ENCODE results near the gene ECPAS.
"Not testable (repeated sequence)": the region's sequence is repeated elsewhere in the genome, so short reads cannot be mapped to it uniquely, and the experiment has no call there.

The ECPAS gene

DNA sequence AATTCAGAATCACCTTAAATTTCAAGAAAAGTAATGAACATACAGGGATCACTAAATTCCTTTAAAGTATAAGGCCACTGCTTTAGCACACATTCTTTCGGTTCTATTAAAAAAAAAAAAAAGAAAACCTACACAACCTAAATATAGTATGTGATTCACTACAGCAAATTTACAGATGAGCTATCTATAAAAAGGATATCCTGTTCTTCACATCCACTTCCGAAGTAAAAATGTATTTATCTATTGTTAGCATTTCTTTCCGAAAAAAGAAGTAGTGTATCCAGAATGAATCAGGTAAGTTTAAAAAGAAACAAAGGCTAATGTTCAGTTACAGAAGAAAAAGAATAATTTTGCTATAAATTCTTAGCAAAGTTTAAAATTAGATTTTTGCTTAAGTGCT is 70.2 kb downstream of the ECPAS start:
- no peak for DNase-seq

DNA sequence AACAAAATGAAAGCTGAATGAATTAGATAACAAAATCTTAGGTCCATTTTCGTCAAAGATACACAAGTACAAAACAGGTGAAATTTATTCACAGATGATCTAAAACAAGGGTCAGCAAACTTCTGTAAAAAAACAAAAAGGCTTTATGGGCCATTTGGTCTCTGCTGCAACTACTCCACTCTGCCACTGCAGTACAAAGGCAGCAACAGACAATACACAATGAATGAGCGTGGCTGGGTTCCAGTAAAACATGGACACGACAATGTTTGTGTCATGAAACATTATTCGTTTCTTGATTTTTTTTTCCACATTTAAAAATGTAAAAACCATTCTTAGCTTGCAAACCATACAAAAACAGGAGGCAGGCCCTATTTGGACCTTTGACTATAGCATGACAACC is 71.9 kb downstream of the ECPAS start:
- no peak for DNase-seq

DNA sequence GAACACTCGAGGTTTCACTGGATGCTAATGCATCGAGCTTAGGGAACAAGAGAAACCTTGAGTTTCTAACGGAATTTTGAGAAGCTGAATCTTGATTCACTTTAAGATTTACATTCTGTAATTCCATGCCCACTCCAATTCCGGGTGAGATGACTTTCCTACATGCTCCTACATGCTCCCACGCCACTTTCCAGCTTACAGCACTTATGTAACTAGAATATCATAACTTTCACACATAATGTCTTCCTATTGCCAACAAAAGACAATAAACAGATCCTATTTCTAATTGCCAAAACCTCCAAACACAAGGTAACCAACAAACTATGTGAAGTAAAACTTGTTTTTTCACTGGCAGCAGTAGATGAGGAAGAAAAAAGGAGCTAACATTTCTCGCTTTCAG is 72.9 kb downstream of the ECPAS start:
- no peak for DNase-seq

DNA sequence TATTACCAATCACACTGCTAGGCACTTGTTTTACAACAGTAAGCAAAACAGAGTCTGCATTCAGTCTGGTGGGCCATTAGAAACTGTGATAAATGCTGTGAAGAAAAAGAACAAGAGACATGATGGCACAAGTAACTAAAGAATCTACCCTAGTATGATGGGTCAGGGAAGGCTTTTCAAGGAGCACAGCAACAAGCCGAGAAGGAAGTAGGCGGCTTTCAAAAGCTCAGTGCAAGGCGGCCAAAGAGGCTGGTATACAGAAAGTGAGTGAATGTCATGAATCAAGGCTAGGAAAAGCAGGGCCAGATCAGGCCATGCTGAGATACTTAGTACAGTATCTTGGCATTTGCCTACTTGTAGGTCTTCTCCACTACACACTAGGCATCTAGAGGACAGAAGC is 76.4 kb downstream of the ECPAS start:
- no peak for DNase-seq

DNA sequence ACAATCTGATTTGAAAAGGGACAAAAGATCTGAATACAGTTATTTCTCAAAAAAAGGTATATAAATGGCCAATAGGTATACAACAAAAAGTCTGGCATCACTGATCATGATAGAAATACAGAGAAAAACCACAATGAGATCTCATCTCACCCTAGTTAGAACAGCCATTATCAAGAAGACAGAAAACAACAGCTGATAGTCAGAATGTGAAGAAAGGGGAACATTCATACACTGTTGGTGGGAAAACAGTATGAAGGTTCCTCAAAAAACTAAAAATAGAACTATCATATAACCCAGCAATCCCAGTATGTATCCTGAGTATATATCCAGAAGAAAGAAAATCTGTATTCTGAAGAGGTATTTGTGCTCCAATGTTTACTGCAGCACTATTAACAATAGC is 78.5 kb downstream of the ECPAS start:
- no peak for DNase-seq

DNA sequence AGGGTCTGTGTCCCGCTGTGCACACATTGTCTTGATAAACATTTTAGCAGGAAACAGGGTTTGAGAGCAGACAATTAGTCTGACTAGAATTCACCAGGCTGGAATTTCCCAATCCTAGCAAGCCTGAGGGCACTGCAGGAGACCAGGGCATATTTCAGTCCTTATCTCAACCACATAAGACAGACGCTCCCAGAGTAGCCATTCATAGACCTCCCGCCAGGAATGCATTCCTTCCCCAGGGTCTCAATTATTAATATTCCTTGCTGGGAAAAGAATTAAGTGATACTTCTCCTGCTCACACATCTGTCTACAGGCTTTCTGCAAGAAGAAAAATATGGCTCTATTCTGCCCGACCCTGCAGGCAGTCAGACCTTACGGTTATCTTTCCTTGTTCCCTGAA is 82.7 kb downstream of the ECPAS start:
- DNase-seq: not testable (repeated sequence)

GRCh38 chr9:111400564-111400898 is 83.7 kb downstream of the ECPAS start:
- DNase-seq: no peak

DNA sequence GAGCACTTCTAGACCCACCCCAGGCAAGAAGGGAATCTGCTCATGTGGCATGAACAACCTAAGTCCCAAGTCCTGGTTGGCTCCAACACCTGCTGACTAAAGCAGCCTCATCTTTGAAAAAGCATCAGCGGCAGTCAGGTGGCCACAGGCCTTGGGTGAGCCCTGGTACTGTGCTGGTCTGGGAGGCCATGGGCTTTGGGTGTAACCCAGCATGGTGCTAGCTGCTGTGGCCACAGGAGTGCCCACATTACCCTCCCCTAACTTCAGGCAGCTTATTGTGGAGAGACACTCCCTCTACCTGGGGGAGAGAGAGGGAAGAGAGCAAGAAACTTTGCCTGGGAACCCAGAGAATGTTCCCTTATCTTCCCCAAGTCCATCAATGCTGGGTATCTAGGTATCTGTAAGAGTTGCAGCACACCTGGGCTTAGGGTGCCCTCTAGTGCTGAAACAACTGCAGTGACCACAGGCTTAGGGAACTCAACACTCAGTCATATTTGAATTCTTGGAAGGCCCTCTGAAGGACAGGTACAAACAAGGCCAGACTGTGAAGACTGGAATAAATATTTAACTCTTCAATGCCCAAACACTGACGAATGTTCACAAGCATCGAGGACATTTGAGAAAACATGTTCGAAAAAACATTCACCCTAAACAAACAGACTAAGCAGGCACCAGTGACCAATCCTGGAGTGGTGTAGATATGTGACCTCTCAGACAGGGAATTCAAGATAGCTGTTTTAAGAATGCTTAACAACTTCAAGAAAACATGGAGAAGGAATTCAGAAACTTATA is 84.2 kb downstream of the ECPAS start:
- DNase-seq: no peak

DNA sequence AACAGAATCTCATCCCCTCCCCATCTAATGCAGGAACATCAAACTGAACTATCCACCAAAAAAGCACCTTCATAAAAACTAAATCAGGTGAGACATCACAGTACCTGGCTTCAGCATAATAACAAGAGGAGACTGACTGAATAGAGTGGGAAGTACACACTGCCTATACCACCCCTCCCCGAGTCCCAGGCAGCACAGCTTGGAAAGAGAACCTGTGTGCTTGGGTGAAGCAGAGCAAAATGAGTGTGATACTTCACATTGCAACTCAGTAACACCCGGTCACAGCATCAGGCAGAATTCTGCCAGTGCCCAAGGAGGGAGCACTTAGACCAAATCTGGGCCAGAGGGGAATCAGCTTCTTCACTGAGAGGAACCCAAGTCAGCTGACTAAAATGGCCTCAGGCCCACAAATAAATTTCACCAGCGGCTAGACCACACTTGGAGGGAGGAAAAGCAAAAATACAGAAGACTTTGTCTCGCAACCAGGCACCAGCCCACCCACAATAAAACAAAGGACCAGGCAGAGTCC is 84.9 kb downstream of the ECPAS start:
- DNase-seq: no peak

DNA sequence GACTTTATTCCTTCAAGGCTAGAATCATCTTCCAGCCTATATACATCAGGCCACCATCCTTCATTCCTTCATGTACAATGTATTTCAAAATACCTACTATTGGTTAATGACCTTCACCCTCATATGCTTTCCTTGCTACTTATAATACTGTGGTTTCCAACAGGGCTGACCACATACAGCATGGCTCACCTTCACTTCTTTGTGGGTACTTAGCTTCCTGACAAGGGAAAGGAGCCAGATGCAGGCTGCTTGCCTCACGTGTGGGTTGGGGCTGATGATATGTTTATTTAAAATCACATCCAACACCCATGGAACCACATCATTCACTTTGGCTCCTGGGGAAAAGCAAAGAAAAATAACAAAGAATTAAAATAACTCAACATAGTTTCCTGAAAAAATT is 90.2 kb downstream of the ECPAS start:
- no peak for DNase-seq

DNA sequence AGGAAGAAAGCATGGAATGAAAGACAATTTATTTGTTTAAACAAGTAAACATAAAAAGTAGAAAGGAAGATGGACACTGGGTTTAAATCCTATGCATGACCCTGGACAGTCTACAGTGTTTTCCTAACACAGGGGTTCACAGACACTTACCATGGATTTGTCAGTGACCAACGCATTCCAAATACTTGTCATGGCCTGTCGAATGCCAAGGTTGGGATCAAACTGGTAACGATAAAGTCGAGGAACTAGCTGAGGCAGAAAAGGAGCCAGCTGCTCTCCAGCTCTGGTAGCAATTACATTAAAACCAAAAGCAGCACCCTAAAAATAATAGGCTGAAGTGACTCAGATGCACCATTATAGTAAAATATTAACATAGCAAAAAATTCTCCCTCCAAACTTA is 94.8 kb downstream of the ECPAS start:
- no peak for DNase-seq

DNA sequence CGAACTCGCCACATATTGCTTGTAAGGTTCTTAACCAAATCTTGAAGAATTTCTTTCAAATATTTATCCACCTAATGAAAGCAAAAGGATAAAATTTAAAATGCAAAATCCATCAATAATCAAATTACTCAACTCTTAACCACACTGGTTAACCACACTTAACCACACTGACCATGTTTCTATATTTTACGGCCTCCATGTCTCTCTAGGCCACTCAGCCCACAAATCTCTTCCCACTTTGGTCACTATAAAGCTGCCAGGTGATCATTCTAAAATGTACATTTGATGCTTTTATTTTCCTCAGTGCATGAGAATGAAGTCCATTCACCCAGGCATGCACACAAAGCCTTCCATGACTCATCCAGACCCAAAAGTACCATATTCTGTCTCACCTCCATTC is 97.8 kb downstream of the ECPAS start:
- DNase-seq: no peak

GRCh38 chr9:111381006-111381405 is 103.2 kb downstream of the ECPAS start:
- no peak for DNase-seq

- no peak for DNase-seq
These were observed 108.2 kb downstream of the ECPAS start for GRCh38 chr9:111375817-111376564.

GRCh38 chr9:111375062-111375461 is 109.1 kb downstream of the ECPAS start:
- DNase-seq: no peak

DNA sequence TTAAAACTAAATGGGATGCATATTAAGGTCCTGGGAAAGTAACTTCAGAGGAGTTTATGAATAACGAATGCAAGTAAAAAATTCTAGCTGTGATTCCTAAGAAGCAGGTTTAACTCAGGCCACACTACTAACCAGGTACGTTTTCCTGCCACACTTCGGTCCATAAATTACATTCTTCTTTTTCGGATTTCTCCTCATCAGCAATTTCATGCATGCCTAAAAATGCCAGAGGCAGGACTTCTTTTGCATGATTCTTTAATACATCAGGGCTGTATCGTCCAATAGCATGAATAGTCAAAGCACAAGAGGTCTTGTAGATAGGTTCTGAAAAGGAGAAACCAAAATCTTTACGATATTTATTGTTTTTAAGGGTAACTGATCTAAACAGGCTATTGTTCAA is 111.9 kb downstream of the ECPAS start:
- no peak for DNase-seq

GRCh38 chr9:111366978-111367377 is 117.2 kb downstream of the ECPAS start:
- no peak for DNase-seq

DNA sequence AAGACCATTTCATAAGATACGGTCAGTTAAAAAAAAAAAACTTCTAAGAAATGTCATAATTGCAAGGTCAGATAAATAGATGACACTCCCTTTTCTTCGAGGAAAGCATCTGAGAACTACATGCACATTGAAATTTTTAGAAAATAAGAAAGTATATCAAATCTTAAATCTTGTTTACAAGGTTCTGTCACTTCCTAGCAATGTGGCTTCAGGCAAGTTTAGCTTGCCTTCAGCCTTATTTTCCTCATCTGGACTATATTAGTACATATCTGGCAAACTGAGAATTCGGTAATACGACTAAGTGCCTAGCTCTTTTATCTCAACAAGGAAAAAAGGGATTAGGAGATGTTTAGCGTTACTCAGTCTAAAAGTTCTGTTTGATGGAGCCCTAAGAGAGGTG is 121.7 kb downstream of the ECPAS start:
- no peak for DNase-seq

GRCh38 chr9:111360881-111361280 is 123.3 kb downstream of the ECPAS start:
- no peak for DNase-seq

GRCh38 chr9:111356481-111357244 is 127.5 kb downstream of the ECPAS start:
- DNase-seq: no peak

- DNase-seq: no peak
These were observed 131.6 kb downstream of the ECPAS start for GRCh38 chr9:111352545-111352944.

- no peak for DNase-seq
These were observed 133.6 kb downstream of the ECPAS start for GRCh38 chr9:111350556-111350955.

- DNase-seq: no peak
These were observed 134.4 kb downstream of the ECPAS start for GRCh38 chr9:111349766-111350165.

- DNase-seq: no peak
These were observed 135.3 kb downstream of the ECPAS start for GRCh38 chr9:111348821-111349271.

Data from DMS79 treated with DMSO at 0.1 percent for 48 hours (cell line).